WTC11 (cell line): ENCODE results near the gene RAPGEF6.

Experiments
- GABPB1 ChIP-seq: sonication (generic); formaldehyde crosslinking; IDR thresholded peaks from 2 replicates; pipeline ENCODE4 v1.8.1; 2023; ENCODE audit warnings: mild to moderate bottlenecking, missing genetic modification reagents
- RELA ChIP-seq: sonication (generic); formaldehyde crosslinking; IDR thresholded peaks from 2 replicates; pipeline ENCODE4 v1.8.1; 2022; ENCODE audit warnings: missing genetic modification reagents, mild to moderate bottlenecking, borderline replicate concordance
- TF ChIP-seq, protein P1 (sequence below): fragments of 250-450 bp; sonication (Bioruptor Pico); IDR thresholded peaks from 2 replicates; pipeline ENCODE4 v1.9.0; 2021; ENCODE audit warnings: moderate library complexity, mild to moderate bottlenecking, inconsistent platforms, borderline replicate concordance
- TF ChIP-seq, protein P2 (sequence below): fragments of 200-600 bp; IDR thresholded peaks from 2 replicates; pipeline ENCODE4 v1.8.0; 2022; ENCODE audit warnings: antibody characterized with exemption

DNA sequence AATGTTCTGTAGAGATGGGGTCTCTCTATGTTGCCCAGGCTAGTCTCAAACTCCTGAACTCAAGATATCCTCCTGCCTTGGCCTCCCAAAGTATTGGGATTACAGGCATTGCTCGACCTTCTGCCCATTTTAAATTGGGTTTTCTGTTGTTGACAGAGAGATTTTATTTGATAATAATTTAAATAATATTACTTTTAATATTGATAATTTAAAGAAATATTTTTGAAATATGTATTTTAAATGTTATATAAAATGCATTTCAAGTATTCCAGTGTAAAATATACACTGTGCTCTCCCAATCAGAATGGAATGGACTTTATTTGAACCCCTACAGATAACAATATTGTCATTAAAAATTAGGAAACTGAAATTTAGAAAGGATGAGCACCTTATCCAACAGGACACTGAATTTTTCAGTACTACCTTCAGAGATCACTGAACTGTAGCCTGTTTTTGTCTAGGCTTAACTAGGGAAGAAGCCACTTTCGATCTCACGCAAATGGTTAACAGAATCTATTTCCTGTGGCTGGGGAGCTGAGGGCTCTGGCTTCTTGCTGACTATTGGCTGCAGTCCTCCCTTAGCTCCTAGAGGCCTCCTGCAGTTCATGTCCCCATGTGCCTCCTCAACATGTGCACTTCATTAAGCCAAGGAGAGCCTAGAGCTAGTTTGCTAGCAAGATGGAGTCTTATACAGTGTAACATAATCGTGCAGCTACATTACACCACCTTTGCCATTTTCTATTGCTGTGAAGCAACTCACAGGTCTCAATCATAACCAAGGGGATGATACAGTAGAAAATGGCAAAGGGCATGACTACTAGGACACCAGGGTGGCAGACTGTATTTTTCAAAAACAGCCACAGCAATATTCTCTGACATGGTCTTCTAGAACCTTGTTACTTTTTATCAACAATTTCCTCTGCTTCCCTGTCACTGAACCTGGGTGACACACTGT lies 221.1 kb downstream of the RAPGEF6 start:
- TF ChIP-seq, protein P1, sequence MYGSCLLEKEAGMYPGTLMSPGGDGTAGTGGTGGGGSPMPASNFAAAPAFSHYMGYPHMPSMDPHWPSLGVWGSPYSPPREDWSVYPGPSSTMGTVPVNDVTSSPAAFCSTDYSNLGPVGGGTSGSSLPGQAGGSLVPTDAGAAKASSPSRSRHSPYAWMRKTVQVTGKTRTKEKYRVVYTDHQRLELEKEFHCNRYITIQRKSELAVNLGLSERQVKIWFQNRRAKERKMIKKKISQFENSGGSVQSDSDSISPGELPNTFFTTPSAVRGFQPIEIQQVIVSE (CRISPR knock-in tag): no peak
- TF ChIP-seq GABPB1 (CRISPR knock-in tag): no peak
- TF ChIP-seq, protein P2, sequence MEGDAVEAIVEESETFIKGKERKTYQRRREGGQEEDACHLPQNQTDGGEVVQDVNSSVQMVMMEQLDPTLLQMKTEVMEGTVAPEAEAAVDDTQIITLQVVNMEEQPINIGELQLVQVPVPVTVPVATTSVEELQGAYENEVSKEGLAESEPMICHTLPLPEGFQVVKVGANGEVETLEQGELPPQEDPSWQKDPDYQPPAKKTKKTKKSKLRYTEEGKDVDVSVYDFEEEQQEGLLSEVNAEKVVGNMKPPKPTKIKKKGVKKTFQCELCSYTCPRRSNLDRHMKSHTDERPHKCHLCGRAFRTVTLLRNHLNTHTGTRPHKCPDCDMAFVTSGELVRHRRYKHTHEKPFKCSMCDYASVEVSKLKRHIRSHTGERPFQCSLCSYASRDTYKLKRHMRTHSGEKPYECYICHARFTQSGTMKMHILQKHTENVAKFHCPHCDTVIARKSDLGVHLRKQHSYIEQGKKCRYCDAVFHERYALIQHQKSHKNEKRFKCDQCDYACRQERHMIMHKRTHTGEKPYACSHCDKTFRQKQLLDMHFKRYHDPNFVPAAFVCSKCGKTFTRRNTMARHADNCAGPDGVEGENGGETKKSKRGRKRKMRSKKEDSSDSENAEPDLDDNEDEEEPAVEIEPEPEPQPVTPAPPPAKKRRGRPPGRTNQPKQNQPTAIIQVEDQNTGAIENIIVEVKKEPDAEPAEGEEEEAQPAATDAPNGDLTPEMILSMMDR: no peak
- no peak for TF ChIP-seq RELA (CRISPR knock-in tag)
